Activated T-cell treated with anti-CD3 and anti-CD28 coated beads, Interleukin-2, amount 50 U/mL, for 1 hour (primary cell): ENCODE data around the gene PTPN1.
"Not testable (repeated sequence)": the region's sequence is repeated elsewhere in the genome, so short reads cannot be mapped to it uniquely, and the experiment has no call there.

Source experiments
- DNase-seq: peaks from one replicate; pipeline ENCODE4 v3.0.0-alpha.2; 2020

Gene PTPN1

GRCh38 chr20:50482396-50482981, 27.7 kb upstream of the PTPN1 start:
- DNase-seq = no peak

- no peak for DNase-seq
These were observed 25.8 kb upstream of the PTPN1 start for GRCh38 chr20:50484271-50484976.

- DNase-seq = no peak
These were observed 22.8 kb upstream of the PTPN1 start for GRCh38 chr20:50487397-50487796.

- no peak for DNase-seq
These were observed 21.9 kb upstream of the PTPN1 start for GRCh38 chr20:50488236-50488806.

GRCh38 chr20:50491168-50491567, 19.0 kb upstream of the PTPN1 start:
- DNase-seq = no peak

GRCh38 chr20:50491926-50492634, 18.1 kb upstream of the PTPN1 start:
- no peak for DNase-seq

GRCh38 chr20:50493881-50494253, 16.3 kb upstream of the PTPN1 start:
- DNase-seq = no peak

GRCh38 chr20:50494428-50494827, 15.8 kb upstream of the PTPN1 start:
- no peak for DNase-seq

- no peak for DNase-seq
These were observed 13.3 kb upstream of the PTPN1 start for GRCh38 chr20:50496773-50497385.

- no peak for DNase-seq
These were observed 12.0 kb upstream of the PTPN1 start for GRCh38 chr20:50498071-50498776.

- DNase-seq = no peak
These were observed 10.2 kb upstream of the PTPN1 start for GRCh38 chr20:50499938-50500337.

- no peak for DNase-seq
These were observed 8.0 kb upstream of the PTPN1 start for GRCh38 chr20:50501972-50502745.

- DNase-seq = no peak
These were observed 5.9 kb upstream of the PTPN1 start for GRCh38 chr20:50504231-50504823.

- DNase-seq = no peak
These were observed 4.0 kb upstream of the PTPN1 start for GRCh38 chr20:50506270-50506579.

GRCh38 chr20:50507745-50508144, 2.4 kb upstream of the PTPN1 start:
- DNase-seq = not testable (repeated sequence)

- no peak for DNase-seq
These were observed 1.9 kb upstream of the PTPN1 start for GRCh38 chr20:50508171-50508755.

GRCh38 chr20:50510706-50511542, 741 bp downstream of the PTPN1 start:
- peak; percentile 22 for DNase-seq

GRCh38 chr20:50512323-50512722, 2.1 kb downstream of the PTPN1 start:
- DNase-seq = no peak

- no peak for DNase-seq
These were observed 3.2 kb downstream of the PTPN1 start for GRCh38 chr20:50513169-50514034.

- DNase-seq = no peak
These were observed 3.8 kb downstream of the PTPN1 start for GRCh38 chr20:50514035-50514337.
